GDM1 (cell line): ENCODE data around the gene PRAMEF18.
"Not testable (repeated sequence)": the region's sequence is repeated elsewhere in the genome, so short reads cannot be mapped to it uniquely, and the experiment has no call there.

Source experiments
- DNase-seq: peaks from one replicate; lab custom pipeline; 2025; lab: John Stamatoyannopoulos, UW

PRAMEF18 gene

DNA sequence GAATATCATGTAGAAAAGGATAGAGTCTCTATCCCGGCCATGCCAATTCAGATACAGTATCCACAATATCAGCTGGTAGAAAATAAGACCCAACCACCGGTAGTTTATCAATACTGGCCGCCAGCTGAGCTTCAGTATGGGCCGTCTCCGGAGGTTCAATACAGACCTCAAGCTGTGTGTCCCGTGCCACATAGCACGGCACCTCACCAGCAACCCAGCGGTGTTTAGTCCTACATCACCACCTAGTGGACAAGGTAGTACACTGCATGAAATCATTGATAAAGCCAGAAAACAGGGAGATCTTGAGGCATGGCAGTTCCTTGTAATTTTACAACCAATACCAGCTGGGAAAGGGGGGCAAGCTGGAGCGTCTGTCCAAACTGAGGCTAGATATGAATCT, 17.2 kb downstream of the PRAMEF18 start:
- DNase-seq, result not testable (repeated sequence)

DNA sequence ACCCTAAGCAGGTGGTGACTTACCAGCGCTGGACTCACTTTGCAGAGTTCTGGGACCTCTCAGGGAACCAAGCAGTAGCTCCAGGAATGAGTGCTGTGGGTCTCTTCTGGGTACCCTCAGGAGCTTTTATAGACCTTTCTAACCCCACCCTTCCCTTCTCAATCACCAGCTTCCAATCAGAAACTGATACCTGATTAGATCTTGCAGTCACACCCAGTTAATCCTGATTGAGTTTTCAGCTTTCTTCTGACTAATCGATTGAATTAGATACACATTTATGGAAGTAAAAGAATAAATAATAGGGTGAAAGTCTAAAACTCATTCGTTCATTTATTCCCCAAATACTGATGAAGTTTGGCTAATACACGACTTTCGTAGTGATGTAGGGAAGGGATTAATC, 24.6 kb downstream of the PRAMEF18 start, which contains the start of gene PRAMEF13:
TSS of gene PRAMEF13 (minus strand) at position 101 of the 400 bp plus-strand sequence. CDS start 1,820 bp downstream, outside the sequence.
- DNase-seq, result not testable (repeated sequence)
